ENCODE results near the gene ADCY1. TPM values are rescaled to one million over a fixed set of nuclear protein-coding genes. Genes with fewer than 3 reads are reported as not detected.

The ADCY1 gene
- total RNA-seq, 1 donor from 2014 or later, result 7.5 TPM

GRCh38 chr7:45649560-45650346 lies 75.6 kb downstream of the ADCY1 start:
- intact Hi-C loops (cut with micrococcal nuclease), result no loop called here

- intact Hi-C loops (cut with micrococcal nuclease), result no loop called here
These were observed 76.5 kb downstream of the ADCY1 start for GRCh38 chr7:45650404-45651394.

DNA sequence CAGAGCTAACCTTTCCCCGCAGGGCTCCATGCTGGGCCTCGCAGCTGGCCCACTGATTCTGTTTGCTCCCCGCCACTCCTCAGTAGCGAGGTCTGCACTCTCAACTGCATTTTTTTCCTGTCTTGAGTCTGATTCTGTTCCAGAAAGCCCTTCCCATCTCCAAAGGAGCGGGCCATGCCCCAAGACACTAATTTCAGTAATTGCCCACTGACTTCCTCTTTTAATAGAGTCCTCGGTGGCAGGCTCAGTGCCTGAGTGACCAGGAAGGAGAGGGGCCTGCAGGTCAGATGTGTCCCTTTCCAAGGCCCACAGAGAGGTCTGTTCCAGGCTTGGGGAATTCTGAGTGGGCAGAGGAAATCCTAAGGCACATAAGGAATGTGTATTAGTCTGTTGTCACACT lies 77.4 kb downstream of the ADCY1 start:
- intact Hi-C loops (cut with micrococcal nuclease), result no loop called here

GRCh38 chr7:45652630-45653029 lies 78.5 kb downstream of the ADCY1 start:
- intact Hi-C loops (cut with micrococcal nuclease), result no loop called here

GRCh38 chr7:45653209-45653907 lies 79.2 kb downstream of the ADCY1 start:
- intact Hi-C loops (cut with micrococcal nuclease), result no loop called here

DNA sequence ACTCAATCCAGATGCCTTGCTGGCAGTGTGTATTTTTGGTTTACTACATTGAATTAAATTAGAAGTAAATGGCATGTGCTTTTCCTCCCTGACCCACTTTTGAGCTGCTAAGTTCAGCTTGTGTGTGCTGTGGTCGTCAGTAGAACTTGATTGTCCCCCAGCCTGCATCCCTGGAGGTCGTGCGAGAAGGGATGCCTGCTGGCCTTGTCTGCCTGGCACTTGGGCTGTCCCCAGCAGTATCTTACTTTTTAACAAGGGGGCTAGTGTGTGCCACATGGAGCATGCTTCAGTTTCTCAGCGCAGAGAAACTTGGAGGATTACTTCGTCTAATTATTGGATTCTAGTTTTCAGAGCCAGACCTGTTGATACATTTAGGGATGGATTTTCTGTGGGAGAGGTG lies 80.2 kb downstream of the ADCY1 start:
- intact Hi-C loops (cut with micrococcal nuclease), result no loop called here

GRCh38 chr7:45655539-45655938 lies 81.4 kb downstream of the ADCY1 start:
- intact Hi-C loops (cut with micrococcal nuclease), result no loop called here

GRCh38 chr7:45656431-45656830 lies 82.3 kb downstream of the ADCY1 start:
- intact Hi-C loops (cut with micrococcal nuclease), result no loop called here

DNA sequence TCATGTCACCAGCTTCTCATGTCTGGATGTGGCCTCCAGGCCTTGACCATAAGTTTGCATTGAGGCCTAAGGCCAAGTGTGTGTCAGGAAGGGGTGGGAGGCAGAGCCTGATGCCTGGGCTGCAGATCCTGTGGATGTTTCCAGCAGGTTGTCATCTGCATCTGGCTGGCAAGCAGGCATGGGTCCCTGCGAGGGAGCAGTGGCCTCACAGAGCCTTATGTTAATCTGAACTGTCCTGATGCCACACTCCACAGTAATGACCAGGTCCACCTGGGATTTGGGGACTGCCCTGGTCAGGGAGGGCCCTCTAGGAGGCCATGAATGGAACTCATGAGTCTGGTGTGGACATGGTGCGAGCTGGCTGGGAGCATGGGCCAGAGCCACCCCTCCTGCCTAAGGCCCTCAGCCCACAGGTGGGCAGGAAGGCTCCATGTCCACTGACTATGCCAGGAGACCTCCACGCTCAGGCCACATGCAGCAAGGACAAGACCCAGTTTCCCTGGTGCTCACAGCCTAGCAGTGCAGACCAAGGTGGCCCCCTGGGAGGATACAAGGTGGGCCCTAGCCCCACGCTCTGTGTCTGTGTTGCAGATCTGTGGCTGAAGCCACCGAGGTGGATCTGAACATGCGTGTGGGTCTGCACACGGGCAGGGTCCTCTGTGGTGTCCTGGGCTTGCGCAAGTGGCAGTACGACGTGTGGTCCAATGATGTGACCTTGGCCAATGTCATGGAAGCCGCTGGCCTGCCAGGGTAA lies 83.1 kb downstream of the ADCY1 start:
- intact Hi-C loops (cut with micrococcal nuclease), result no loop called here

- intact Hi-C loops (cut with micrococcal nuclease), result no loop called here
These were observed 83.9 kb downstream of the ADCY1 start for GRCh38 chr7:45657890-45658715.

- intact Hi-C loops (cut with micrococcal nuclease), result no loop called here
These were observed 84.7 kb downstream of the ADCY1 start for GRCh38 chr7:45658716-45659495.

GRCh38 chr7:45659496-45660139 lies 85.5 kb downstream of the ADCY1 start:
- intact Hi-C loops (cut with micrococcal nuclease), result no loop called here

GRCh38 chr7:45660201-45660900 lies 86.2 kb downstream of the ADCY1 start:
- intact Hi-C loops (cut with micrococcal nuclease), result no loop called here

DNA sequence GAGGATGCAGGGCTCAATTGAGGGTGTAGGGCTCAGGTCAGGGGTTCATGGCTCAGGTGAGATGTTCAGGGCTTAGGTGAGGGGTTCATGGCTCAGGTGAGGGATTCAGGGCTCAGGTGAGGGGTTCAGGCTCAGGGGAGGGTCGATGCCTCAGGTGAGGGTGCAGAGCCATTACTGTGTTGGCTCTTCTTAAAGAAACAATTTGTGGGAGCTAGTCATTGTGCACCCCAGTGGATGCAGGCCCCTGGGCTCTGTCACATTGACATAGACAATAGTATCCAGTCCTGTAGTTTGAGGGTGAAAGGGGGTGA lies 86.7 kb downstream of the ADCY1 start:
- intact Hi-C loops (cut with micrococcal nuclease), result no loop called here

DNA sequence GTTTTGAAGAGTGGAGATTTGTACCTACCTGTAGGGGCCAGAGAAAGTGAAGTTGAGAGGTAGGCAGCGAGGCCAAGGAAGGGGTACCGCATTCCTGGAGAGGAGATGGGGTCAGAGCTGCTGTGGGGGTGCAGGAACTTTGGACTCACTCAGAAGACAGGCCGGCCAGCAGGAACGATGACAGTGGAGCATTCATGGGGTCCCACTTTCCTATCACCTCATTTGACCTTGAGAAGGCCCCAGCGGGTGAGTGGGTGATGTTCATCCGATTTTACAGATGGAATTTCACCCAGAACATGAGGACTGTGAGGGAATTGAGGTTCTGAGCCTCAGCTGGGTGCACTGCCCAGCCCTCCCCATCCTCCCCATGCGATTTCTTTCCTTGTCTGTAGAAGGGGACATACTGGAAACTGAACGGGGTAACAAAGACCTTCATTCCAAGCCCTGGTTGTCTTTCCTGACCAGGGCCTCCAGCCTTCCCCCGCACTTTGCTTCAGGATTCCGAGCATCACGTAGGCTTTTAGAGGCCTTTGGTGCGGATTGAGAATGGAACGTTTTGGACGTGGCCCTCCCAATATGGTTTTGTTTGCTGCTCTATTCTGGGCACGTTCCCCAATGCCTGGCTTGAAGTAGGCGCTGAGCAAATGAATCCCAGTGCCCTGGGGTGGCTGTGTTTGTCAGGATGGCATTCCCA lies 87.3 kb downstream of the ADCY1 start:
- intact Hi-C loops (cut with micrococcal nuclease), result no loop called here

- intact Hi-C loops (cut with micrococcal nuclease), result no loop called here
These were observed 87.8 kb downstream of the ADCY1 start for GRCh38 chr7:45662018-45662417.

DNA sequence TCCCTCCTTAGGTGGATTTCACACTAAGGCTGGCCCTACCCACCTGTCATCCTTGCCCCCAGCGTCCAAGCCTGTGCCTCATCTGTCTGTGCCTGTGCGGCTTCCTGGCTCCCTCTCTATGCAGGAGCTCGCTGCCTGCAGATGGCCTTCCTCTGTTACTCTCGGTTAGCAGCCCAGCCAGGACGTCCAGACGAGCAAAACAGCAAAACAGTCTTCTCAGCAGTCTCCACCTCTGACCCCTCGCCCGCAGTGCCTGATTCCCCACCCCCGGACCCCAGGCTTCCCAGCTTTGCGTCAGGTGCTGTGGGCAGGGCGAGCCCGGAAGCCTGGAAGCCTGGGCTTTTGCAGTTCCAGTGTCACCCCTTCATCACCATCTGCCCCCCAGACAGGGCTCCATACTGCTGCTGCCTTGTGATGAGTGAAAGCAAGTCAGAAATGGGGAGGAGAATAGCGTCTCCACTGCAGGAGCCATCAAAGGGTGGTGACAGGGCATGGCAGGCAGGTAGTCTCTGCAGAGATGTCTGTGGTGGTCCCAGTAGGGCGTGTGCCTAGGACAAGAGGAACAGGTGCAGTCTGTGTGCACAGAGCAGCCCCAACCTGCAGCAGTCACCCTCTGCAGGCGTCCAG lies 88.5 kb downstream of the ADCY1 start:
- intact Hi-C loops (cut with micrococcal nuclease), result no loop called here
